HCT116 (cell line): ENCODE data around the gene POMGNT1. TPM values are rescaled to one million over a fixed set of nuclear protein-coding genes. Genes with fewer than 3 reads are reported as not detected.

Experiments
- ATAC-seq: fragments of 200-7000 bp; cut with Tn5 transposase; 2 replicates; pipeline ENCODE4 v1.9.1; 2020; ENCODE audit warnings: mild to moderate bottlenecking, moderate library complexity
- BruUV-seq: library from RNA; stranded (reverse); fragments of 400-500 nt; replicated peaks from 2 replicates; lab custom pipeline; 2021; lab: Mats Ljungman, UMichigan
- CTCF ChIA-PET: fragments of 300-600 bp; sonication (Branson Sonifier 250); formaldehyde crosslinking; loops from one replicate; lab custom pipeline; 2021; ENCODE audit warnings: antibody characterized with exemption; lab: Charles Lee
- POLR2A ChIA-PET: fragments of 300-600, 350-600 bp; sonication (Branson Sonifier 250); formaldehyde crosslinking; loops from one replicate; lab custom pipeline; 2021; ENCODE audit warnings: antibody characterized with exemption; lab: Charles Lee
- RAD21 ChIA-PET, 2 experiments: fragments of 300-600 bp; sonication (Branson Sonifier 250); formaldehyde crosslinking; loops; one replicate each; lab custom pipeline; 2023; ENCODE audit warnings: low total read pairs in 2 of 2; ENCODE audit not compliant: uncharacterized antibody in 2 of 2, unreplicated experiment in 2 of 2, low non-redundant PET in 1 of 2; lab: Charles Lee
- DNase-seq: peaks from one replicate; pipeline ENCODE4 v3.0.0-alpha.2; 2010; ENCODE audit warnings: low read depth, low spot score
- H2AFZ ChIP-seq: fragments of 200-600 bp; shearing (Covaris generic), sonication (generic); 2 replicates; pipeline ENCODE4 v1.6.1; 2017; ENCODE audit warnings: low read depth, mixed run types, mixed read lengths, antibody characterized with exemption, low read length; ENCODE audit not compliant: poor library complexity, severe bottlenecking
- H3K27ac ChIP-seq: 2 replicates; pipeline ENCODE4 v1.5.1; 2012; ENCODE audit warnings: low read depth, low read length
- H3K27me3 ChIP-seq: fragments of 200-600 bp; sonication (generic); 2 replicates; pipeline ENCODE4 v1.6.1; 2016; ENCODE audit warnings: mixed run types, low read length, mixed read lengths; ENCODE audit not compliant: insufficient read depth
- H3K36me3 ChIP-seq, 2 experiments: fragments of 200-500 bp in 1 of 2; fragments of 200-600 bp in 1 of 2; sonication (Bioruptor generic) in 1 of 2; sonication (generic) in 1 of 2; 2 replicates each; pipeline versions ENCODE4 v1.5.1 to v1.6.1; 2014 to 2016; ENCODE audit warnings: low read length in 2 of 2, inconsistent platforms in 1 of 2, mixed read lengths in 1 of 2, mixed run types in 1 of 2; ENCODE audit not compliant: insufficient read depth in 2 of 2, control insufficient read depth in 1 of 2
- H3K4me1 ChIP-seq, 2 experiments: fragments of 200-600 bp in 1 of 2; sonication (generic) in 1 of 2; 2 replicates each; pipeline versions ENCODE4 v1.5.1 to v1.6.1; 2012 to 2017; ENCODE audit warnings: low read length in 2 of 2, inconsistent platforms in 1 of 2, mild to moderate bottlenecking in 1 of 2, mixed read lengths in 1 of 2, mixed run types in 1 of 2, moderate library complexity in 1 of 2; ENCODE audit not compliant: insufficient read depth in 2 of 2, control insufficient read depth in 1 of 2
- H3K4me2 ChIP-seq: fragments of 200-600 bp; sonication (generic); 2 replicates; pipeline ENCODE4 v1.6.1; 2017; ENCODE audit warnings: mixed run types, low read length, mixed read lengths
- H3K4me3 ChIP-seq, 2 experiments: fragments of 200-600 bp in 1 of 2; sonication (generic) in 1 of 2; replicated peaks in 1 of 2; 2 replicates each; pipeline ENCODE4 v1.5.1; 2011 to 2016; ENCODE audit warnings: low read length in 2 of 2, control low read depth in 1 of 2, low read depth in 1 of 2, mild to moderate bottlenecking in 1 of 2, mixed read lengths in 1 of 2, mixed run types in 1 of 2
- H3K79me2 ChIP-seq: fragments of 200-600 bp; sonication (generic); 2 replicates; pipeline ENCODE4 v1.6.1; 2017; ENCODE audit warnings: mild to moderate bottlenecking, mixed run types, low read length, moderate library complexity, mixed read lengths; ENCODE audit not compliant: insufficient read depth
- H3K9ac ChIP-seq: fragments of 200-600 bp; sonication (generic); 2 replicates; pipeline ENCODE4 v1.6.1; 2016; ENCODE audit warnings: low read length, mixed read lengths
- H3K9me2 ChIP-seq: fragments of 200-600 bp; sonication (generic), shearing (Covaris generic); 2 replicates; pipeline ENCODE4 v1.6.1; 2017; ENCODE audit warnings: mixed run types, mild to moderate bottlenecking, moderate library complexity; ENCODE audit not compliant: insufficient read depth
- H3K9me3 ChIP-seq, 2 experiments: fragments of 200-500 bp in 1 of 2; fragments of 200-600 bp in 1 of 2; sonication (Bioruptor generic) in 1 of 2; sonication (generic) in 1 of 2; 2 replicates each; pipeline ENCODE4 v1.6.1; 2014 to 2017; ENCODE audit warnings: low read length in 2 of 2, mixed read lengths in 2 of 2, inconsistent platforms in 1 of 2, low read depth in 1 of 2, mild to moderate bottlenecking in 1 of 2, mixed run types in 1 of 2, moderate library complexity in 1 of 2; ENCODE audit not compliant: control insufficient read depth in 1 of 2, insufficient read depth in 1 of 2
- H4K20me1 ChIP-seq: fragments of 200-600 bp; sonication (generic), shearing (Covaris generic); 2 replicates; pipeline ENCODE4 v1.6.1; 2017; ENCODE audit warnings: mixed run types, mild to moderate bottlenecking, moderate library complexity; ENCODE audit not compliant: insufficient read depth
- ATF3 ChIP-seq: IDR thresholded peaks from 2 replicates; pipeline ENCODE4 v1.6.1; 2012
- CBX3 ChIP-seq: IDR thresholded peaks from 2 replicates; pipeline ENCODE4 v1.6.1; 2012; ENCODE audit warnings: low read depth
- CTCF ChIP-seq, 3 experiments: fragments of 200-600 bp in 1 of 3; sonication (generic) in 1 of 3; IDR thresholded peaks in 2 of 3; conservative IDR thresholded peaks in 1 of 3; 2 replicates each; pipeline ENCODE4 v1.5.1; 2012 to 2017; ENCODE audit warnings: low read depth in 2 of 3, low read length in 2 of 3, antibody characterized with exemption in 1 of 3, borderline replicate concordance in 1 of 3, control low read depth in 1 of 3, mild to moderate bottlenecking in 1 of 3, mixed read lengths in 1 of 3, mixed run types in 1 of 3, moderate library complexity in 1 of 3; ENCODE audit not compliant: insufficient read depth in 1 of 3
- EZH2 ChIP-seq: fragments of 200-600 bp; sonication (generic); IDR thresholded peaks from 2 replicates; pipeline ENCODE4 v1.6.1; 2017; ENCODE audit warnings: antibody characterized with exemption, mixed run types
- MAX ChIP-seq: IDR thresholded peaks from 2 replicates; pipeline ENCODE4 v1.6.1; 2012
- POLR2A ChIP-seq: IDR thresholded peaks from 2 replicates; pipeline ENCODE4 v1.7.0; 2011; ENCODE audit warnings: borderline replicate concordance; ENCODE audit not compliant: insufficient read depth, insufficient read length; ENCODE audit errors: extremely low read depth
- POLR2AphosphoS5 ChIP-seq: IDR thresholded peaks from 2 replicates; pipeline ENCODE4 v1.6.1; 2011; ENCODE audit warnings: mild to moderate bottlenecking, low read depth, low read length, moderate library complexity
- REST ChIP-seq: IDR thresholded peaks from 2 replicates; pipeline ENCODE4 v1.6.1; 2012; ENCODE audit warnings: low read depth
- SIN3A ChIP-seq: IDR thresholded peaks from 2 replicates; pipeline ENCODE4 v1.6.1; 2012; ENCODE audit warnings: low read depth
- ZNF274 ChIP-seq: fragments of 200-500 bp; sonication (Bioruptor generic); IDR thresholded peaks from 2 replicates; pipeline ENCODE4 v1.6.1; 2014; ENCODE audit warnings: mild to moderate bottlenecking, low read depth, low read length, inconsistent platforms
- intact Hi-C: fragments of 100-400 bp; cut with micrococcal nuclease; formaldehyde crosslinking; loops from 2 replicates; pipeline ENCODE4 v1.10.0; 2022
- total RNA-seq: library from RNA; stranded (reverse); gene quantifications from one replicate; pipeline ENCODE4 v1.2.1, GENCODE V29; 2021; ENCODE audit not compliant: unreplicated experiment

Gene POMGNT1
- total RNA-seq, 1 experiment from 2014 or later = 97.7 TPM

GRCh38 chr1:46153732-46154131 lies 44.5 kb downstream of the POMGNT1 start:
- Histone ChIP-seq H3K27ac (no peak overlapping the region), H3K79me2 (no peaks in the 10 kb centered on the region), H3K4me1 (no peaks in the 10 kb centered on the region), H3K36me3 (no peaks in the 10 kb centered on the region), H3K4me3 (no peak overlapping the region), H3K9ac (no peak overlapping the region), H3K4me2 (no peak overlapping the region), H3K9me2 (no peaks in the 10 kb centered on the region), H4K20me1 (no peaks in the 10 kb centered on the region), H3K27me3 (no peaks in the 10 kb centered on the region), H3K9me3 (no peaks in the 10 kb centered on the region), H2AFZ (no peak overlapping the region)
- POLR2A ChIA-PET = no interaction called here
- ATAC-seq (no peak), DNase-seq (no peak)
- CTCF ChIA-PET = no interaction called here
- RAD21 ChIA-PET = no interaction called here
- TF ChIP-seq MAX (no peak), CTCF (IDR thresholded peaks at IDR 0.05 in 2 of 3, conservative IDR thresholded peaks at IDR 0.05 in 1 of 3; ENCODE audit: borderline replicate concordance in 1 of 3, insufficient read depth in 1 of 3, low read depth in 2 of 3, low read length in 2 of 3) (no peak), REST (no peak), ZNF274 (no peak), SIN3A (no peak), ATF3 (no peak), POLR2A (no peak), CBX3 (no peak), POLR2AphosphoS5 (no peak), EZH2 (no peak)
- intact Hi-C loops = no loop called here
- BruUV-seq = no TSS peak
